UCSD-AML1 (cell line): Measurements from ENCODE around the gene ATF7IP.

Source experiments
- DNase-seq: peaks from one replicate; lab custom pipeline; 2025; ENCODE audit not compliant: unreplicated experiment; lab: John Stamatoyannopoulos, UW

Gene ATF7IP

DNA sequence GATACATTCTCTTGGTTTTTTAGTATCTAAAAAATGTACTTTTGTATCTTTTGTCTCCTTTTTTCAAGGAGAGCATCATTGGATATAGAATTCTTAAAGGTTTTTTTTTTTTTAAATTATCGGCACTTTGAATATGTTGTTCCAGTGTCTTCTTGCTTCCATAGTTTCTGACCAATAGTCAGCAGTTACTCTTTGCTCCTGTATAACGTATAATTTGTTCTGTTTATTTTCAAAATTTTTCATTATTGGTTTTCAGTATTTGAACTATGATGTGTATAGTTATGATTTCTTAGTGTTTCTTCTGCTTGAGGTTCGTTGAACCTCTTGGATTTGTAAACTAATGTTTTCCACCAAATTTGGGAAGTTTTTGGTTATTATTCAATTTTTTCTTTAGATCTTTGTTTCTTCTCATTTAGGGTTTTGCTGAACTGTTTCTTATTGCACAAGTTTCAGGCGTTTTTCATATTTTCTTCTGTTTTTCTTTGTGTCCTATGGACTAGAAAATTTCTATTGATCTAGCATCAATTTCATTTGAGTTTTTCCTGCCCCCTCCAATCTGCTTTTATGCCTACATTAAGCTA lies 108.3 kb downstream of the ATF7IP start:
- DNase-seq = no peak

DNA sequence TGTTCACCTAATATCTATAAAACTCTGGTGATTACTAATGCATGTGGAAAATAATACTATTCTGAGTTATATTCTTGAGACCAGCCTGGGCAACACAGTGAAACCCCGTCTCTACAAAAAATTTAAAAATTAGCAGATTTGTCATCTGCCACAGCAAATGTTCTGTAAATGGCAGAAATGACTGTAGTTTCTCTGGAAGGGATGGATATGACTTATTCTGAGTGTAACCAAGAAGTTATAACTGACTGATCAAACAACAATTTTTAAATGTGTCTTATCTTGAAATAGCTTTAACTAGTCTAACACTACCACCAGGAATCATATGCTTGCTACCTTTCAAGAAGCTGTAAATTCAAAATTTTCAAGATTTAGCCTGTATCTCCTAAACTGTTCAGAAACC lies 113.5 kb downstream of the ATF7IP start:
- no peak for DNase-seq

DNA sequence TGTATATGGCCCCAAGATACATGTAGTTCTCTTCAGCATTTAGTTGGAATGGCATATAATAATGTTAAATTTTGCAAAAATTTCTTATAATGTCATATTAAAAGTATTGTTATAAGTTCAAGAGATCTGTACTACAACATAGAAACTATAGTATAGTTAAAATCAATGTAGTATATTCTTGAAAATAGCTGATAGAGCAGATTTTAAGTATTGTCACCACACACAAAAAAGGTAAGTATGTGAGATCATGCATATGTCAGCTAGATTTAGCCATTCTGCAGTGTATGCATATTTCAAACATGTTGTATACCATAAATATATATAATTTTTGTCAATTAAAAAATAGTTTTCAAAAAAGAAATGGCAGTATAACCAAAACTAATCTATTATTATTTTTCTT lies 115.7 kb downstream of the ATF7IP start:
- DNase-seq = no peak

- no peak for DNase-seq
These were observed 116.9 kb downstream of the ATF7IP start for GRCh38 chr12:14482361-14482760.

DNA sequence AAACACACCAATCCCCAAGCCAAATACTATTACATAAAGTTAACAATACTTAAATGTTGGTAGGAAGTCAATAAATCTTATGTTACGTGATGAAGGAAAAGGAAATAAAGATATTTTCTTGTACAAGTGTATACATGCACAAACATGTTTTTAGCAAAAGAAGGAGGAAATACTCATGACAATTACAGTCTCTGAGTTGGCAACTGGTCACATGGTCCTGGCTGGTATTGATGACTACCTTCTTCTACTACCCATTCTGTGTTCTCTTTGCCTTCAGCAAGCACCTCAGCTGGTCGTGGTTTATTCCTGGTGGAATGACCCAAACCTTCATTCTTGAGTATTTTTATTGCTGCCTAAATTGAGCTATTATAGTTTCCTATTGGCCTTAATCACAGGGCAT lies 117.4 kb downstream of the ATF7IP start:
- no peak for DNase-seq

DNA sequence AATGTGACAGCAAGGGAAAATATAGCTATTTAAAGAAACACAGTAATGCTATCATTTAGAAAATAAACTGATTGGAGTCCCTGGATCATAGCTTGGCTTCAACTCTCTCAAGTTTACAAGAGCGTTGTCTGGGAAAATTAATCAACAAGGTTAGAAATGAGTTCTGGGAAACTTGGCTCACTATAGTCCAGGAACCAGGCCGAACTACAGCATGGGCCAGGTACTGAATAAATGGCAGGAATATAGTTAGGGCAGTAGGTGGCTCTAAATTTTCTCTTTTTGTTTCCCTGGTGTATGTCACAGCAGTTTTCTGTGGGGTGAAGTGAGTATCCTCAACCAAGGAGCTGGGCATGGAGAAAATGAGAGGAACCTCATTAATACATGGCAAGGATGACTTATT lies 129.8 kb downstream of the ATF7IP start:
- DNase-seq = no peak

DNA sequence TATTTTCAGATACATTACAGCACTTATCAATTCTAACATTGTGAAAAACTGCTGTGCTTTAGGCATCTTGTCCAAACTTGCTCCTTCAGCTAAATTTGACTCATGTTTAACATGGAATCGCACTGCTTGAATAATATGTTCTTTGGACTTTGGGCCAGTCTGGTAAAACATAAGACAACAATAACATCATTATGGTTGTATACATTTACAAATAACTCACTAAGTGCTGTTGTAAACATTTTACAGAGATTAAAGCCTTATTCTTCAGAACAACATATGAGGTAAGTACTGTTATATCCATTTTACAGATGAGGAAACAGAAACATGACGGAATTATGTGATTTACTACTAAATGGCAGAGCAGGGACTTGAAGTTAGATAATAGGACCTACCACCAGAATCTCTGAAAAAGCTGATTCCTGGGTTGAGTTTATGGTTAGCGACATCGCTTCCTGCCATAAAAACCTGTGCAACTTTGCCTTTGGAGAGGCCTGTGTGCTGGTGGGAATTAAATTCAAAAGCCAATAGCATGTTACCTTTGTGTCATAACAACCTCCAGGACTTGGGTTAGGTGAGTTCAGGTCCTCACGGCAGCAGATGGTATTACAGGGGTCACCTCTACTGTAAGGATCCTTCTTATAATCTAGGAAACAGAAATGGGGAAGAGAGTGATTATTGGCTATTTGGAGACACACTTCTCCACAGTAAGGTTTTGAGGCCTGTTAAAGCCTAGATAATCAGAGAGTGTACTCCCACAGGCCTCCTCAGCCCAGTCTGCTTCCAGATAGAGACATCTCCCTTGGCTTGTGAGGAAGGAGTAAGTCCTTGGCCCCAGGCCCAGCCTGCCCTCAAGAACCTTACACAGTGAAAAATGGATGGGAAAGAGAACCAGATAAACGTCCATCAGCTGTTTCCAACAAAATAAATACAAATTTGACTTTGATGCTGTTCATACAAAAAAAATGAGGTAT lies 140.4 kb downstream of the ATF7IP start:
- DNase-seq = no peak

DNA sequence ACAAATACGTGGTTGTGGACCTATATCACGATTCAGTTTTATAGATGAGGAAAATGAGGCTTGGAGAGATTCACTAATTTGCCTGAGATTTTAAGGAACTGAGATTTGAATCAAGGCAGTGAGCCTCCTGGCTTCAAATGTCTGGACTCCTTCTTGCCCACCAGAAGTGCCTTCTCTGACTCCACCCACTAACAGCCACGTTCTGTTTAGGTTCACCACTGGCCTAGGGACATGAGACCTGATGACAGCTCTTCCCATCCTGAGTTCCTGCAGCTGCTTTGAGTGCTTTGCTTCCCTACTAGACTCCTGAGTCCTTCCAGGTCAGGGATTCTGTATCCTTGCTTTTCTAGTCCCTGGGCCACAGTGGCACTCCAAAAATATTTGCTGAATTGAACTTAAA lies 145.1 kb downstream of the ATF7IP start:
- no peak for DNase-seq

- DNase-seq = no peak
These were observed 148.8 kb downstream of the ATF7IP start for GRCh38 chr12:14514154-14514842.

GRCh38 chr12:14514946-14515345 lies 149.5 kb downstream of the ATF7IP start:
- DNase-seq = no peak

GRCh38 chr12:14521822-14522221 lies 156.3 kb downstream of the ATF7IP start:
- DNase-seq = no peak

DNA sequence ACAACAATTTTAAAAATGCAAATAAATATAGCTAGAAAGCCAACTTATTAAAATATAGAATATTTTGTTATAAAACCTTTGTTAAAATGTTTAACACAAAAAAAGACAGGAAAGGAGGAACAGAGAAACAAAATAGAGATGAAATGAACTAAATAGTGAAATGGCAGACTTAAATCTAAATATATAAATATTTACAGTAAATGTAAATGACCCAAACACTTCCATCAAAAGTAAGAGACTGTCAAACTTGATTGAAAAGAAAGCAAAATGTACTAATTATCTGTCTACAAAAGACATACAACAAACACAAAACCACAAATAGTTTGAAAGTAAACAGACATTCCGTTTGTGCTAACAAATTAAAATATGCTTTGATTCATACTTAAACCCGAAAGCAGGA lies 160.5 kb downstream of the ATF7IP start:
- no peak for DNase-seq

DNA sequence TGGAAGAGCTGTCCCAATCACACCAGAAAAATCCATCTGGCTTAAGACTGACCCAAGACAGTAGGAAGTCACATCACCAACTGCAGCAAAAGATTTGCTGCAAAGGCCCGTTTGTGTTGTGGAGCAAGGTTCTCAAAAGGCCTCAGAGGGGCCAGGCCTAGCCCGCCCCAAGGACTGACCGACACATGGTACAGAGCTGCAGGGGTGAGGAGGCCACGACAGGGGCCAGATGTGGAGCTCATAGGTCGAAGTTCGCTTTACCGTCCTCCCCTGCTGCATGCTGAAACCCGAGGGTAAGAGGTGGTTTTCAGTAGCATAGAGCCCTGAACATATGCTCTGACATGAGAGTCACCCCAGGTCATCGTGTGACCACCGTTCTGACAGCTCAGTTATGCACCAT lies 166.7 kb downstream of the ATF7IP start:
- no peak for DNase-seq

GRCh38 chr12:14537088-14537487 lies 171.6 kb downstream of the ATF7IP start:
- DNase-seq = no peak

GRCh38 chr12:14540801-14541462 lies 175.4 kb downstream of the ATF7IP start:
- no peak for DNase-seq

DNA sequence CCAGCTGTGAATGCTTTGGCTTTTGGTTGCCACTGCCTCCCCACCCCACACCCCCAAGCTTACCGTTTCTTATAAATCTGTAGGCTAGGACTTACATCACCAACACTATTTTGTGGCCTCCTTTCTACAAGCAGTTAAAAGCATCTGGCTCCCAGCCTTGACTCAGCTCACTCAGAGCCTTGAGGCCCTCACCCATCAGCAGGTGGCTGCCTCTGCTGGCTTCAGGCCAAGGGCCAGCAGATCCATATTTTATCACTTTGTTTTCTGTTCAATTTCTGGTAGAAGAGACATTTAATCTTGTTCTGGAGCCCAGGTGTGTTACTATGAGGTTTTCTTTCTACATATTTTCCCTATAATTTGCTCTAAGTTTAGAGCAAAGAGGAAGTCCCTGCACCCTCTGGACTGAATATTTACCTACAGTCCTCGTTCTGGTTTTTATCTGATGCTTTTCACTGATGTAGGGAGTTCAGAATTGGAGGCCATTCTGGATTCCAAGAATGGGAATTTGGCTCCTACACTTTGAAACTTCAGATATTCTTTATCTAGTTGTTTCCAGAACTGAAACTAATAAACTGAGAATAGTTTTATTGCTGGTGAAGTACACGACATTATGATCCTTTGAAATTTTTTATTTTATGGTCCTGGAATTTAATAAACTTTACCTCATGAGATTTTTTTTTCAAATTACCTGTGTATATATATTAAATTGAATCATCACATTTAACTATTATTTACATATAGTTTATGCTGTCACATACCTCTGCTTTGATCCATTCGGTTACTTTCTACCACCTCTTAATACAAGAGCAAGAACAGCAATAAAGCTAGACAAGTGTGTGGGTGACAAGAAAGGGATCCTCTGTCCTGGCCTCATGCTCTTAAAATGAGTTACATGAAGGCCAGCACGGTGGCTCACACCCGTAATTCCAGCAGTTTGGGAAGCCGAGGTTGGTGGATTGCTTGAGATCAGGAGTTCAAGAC lies 180.0 kb downstream of the ATF7IP start:
- no peak for DNase-seq

GRCh38 chr12:14547571-14547970 lies 182.1 kb downstream of the ATF7IP start:
- DNase-seq = no peak

- DNase-seq = no peak
These were observed 183.1 kb downstream of the ATF7IP start for GRCh38 chr12:14548609-14549008.
